Urinary bladder (tissue), 4 donors: ENCODE measurements around the gene SLC24A4. TPM values are rescaled to one million over a fixed set of nuclear protein-coding genes. Genes with fewer than 3 reads are reported as not detected.

Experiments used
- DNase-seq: peaks from one replicate; pipeline ENCODE4 v3.0.0-alpha.2; 2015; ENCODE audit errors: extremely low spot score
- H3K27ac ChIP-seq: one replicate; pipeline ENCODE4 v1.5.1; 2013; ENCODE audit warnings: low read depth, mild to moderate bottlenecking, moderate library complexity
- H3K36me3 ChIP-seq: one replicate; pipeline ENCODE4 v1.6.1; 2013; ENCODE audit warnings: mild to moderate bottlenecking, moderate library complexity; ENCODE audit not compliant: insufficient read depth
- H3K4me1 ChIP-seq: one replicate; pipeline ENCODE4 v1.6.1; 2013; ENCODE audit warnings: mild to moderate bottlenecking, moderate library complexity; ENCODE audit not compliant: insufficient read depth
- H3K4me3 ChIP-seq: one replicate; pipeline ENCODE4 v1.5.1; 2013; ENCODE audit warnings: low read depth, low read length
- WGBS: extraction: QIAGEN DNeasy Blood & Tissue Kit; methylation state at CpG from one replicate; pipeline ENCODE4 v1.1.7; 2013; 5-methylcytosine and 5-hydroxymethylcytosine counted together
- polyA plus RNA-seq: library from polyadenylated mRNA; stranded (reverse); fragments of 200-250 nt; gene quantifications from one replicate; pipeline ENCODE4 v1.2.3, GENCODE V29; 2013
- total RNA-seq: library from RNA; depleted of rRNA; stranded (reverse); fragments of >200 nt; gene quantifications from one replicate; pipeline ENCODE4 v1.2.3, GENCODE V29; 2014
- donor health status: healthy with polysubstance abuse.
- donor health status: healthy.

SLC24A4 gene
- total and polyA plus RNA-seq, 2 donors = 0.18 to 0.85 TPM

DNA sequence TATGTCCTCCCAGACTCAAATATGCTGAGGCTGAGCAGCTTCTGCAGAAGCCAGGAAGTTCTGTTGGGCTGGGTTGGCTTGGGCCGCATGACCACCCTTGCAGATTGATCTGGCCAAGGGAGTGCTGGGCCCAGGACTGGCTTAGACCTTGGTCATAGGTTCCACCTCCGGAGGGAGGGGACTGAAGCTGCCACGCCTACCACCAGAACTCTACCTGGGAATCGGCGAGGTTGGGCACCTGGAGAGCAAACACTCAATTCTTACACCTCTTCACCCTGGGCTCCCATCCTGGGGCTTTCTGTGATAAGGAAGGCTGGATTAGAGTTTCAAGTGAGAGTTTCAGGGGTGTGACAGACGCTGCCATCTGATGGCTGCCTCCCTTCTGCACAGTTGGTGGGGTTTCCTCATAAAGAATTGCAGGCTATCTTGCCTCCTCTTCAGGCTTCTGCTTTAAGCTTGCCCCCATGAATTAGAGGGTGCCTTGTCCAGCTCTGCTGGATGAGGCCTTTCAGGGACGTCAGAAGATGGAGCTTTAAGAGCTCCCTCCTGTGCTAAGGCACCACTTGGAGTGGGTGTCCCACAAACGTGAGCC is 5.8 kb downstream of the SLC24A4 start:
- DNase-seq = no peak
- 86% methylated on average over 8 of the region's 8 CpGs for WGBS
- Histone ChIP-seq H3K27ac (no peak overlapping the region), H3K4me3 (no peak overlapping the region), H3K4me1 (no peaks in the 10 kb centered on the region), H3K36me3 (no peaks in the 10 kb centered on the region)

DNA sequence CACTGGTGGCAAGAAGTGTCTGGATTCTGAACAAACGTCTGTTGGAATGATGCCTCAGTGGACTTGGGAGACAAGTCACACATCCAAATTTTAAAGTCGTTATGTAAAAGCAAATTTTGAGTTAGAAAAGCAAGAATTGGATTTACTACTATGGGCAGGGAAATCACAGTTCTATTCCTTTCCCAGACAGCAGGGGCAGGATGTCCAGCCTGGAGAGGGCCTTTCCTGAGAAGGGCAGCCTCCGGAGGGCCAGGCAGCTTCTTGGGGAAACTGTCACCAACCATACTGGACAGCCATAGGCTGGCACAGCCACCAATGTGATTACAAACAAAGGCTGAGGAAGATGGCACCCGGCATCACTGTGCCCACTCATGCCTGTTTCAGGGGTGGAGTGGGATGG is 11.1 kb downstream of the SLC24A4 start:
- WGBS = 85% methylated on average over 4 of the region's 4 CpGs
- H3K4me1 ChIP-seq = no peaks in the 10 kb centered on the region
- DNase-seq = no peak

DNA sequence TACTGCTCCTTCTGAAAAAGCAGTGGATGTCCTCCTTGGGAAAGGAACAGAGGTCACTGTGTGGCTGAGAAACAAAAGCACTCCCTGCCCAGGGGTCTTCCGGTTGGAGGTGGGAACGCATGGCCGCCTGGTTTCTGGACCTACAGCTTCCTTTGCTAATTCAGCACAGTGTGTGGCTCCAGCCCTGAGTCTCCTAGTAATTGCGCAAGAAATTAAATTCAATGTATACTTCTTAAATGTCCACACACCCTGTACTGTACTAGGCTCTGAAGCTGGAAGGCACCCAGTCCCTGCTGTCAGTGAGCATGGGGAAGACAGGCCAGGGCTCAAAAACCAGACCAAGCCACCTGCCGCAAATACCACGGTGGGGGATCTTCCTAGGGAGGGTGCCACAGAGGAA is 13.4 kb downstream of the SLC24A4 start:
- WGBS = 90% methylated on average over 6 of the region's 6 CpGs
- no peak overlapping the region for H3K4me3 ChIP-seq

More for the DNA sequence above, 11.1 kb downstream of the SLC24A4 start:
- Histone ChIP-seq H3K4me3 (no peak overlapping the region), H3K36me3 (no peaks in the 10 kb centered on the region), H3K27ac (no peak overlapping the region)

DNA sequence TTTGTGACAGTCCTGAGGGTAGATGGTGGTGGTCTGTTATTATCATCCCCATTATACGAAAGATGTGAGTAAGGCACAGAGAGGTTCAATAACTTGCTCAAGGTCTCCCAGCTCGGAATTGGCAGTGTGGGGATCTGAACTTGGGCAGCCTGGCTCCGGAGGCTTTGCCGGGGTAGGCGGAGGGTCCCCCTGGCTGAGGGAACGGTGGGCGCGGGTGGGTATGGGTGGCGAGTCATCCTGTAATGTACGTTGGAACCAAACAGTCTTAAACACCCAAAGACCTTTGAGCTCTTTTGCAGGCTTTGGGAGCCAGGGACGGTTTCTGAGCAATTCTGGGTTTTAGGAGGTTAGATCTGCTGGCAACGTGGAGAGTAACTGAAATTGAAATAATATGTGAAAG is 16.5 kb downstream of the SLC24A4 start:
- 91% methylated on average over 12 of the region's 12 CpGs for WGBS
- no peak overlapping the region for H3K27ac ChIP-seq
- DNase-seq = no peak
- no peak overlapping the region for H3K4me3 ChIP-seq
- no peaks in the 10 kb centered on the region for H3K4me1 ChIP-seq
- H3K36me3 ChIP-seq = no peaks in the 10 kb centered on the region

More for the DNA sequence above, 13.4 kb downstream of the SLC24A4 start:
- DNase-seq = no peak
- H3K27ac ChIP-seq = no peak overlapping the region
- no peaks in the 10 kb centered on the region for H3K36me3 ChIP-seq
- no peaks in the 10 kb centered on the region for H3K4me1 ChIP-seq

DNA sequence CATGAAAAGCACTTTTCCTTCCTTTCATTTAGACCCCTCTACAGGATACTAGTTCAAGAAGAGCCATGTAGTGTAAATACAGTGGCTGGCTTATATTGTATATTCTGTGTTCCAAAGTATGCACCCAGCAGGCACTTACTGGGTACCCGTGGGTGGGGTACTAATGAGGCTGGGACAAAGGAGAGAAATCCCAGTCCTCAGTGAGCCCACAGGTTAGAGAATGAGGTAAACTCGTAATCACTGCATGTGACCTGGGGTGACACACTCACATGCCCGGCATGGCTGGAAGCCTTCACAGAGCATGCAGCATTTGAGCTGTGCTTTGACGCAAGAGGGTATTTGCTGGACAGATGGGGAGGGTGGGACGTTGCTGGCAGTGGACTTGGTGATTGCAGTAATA is 17.1 kb downstream of the SLC24A4 start:
- Histone ChIP-seq H3K4me3 (no peak overlapping the region), H3K27ac (no peak overlapping the region), H3K36me3 (no peaks in the 10 kb centered on the region), H3K4me1 (no peaks in the 10 kb centered on the region)
- no peak for DNase-seq
- 69% methylated on average over 5 of the region's 5 CpGs for WGBS

DNA sequence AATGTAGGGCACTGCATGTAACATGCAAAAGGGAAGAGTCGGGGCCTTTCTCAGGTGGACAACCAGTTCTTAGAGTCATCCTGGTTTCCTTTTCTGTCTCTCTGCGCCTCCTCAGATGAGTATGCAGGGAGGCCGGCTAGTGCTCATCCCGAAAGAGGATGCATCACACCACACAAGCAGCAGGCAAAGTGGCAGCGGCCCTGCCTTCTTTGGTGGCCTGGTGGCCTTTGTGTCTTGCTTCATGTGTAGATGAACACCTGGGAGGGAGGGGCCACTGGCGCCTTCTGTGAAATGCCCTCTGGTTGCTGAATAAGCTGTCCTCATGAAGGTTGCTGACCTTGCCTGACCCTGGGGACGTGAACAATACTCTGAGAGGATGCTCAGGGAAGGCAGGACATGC is 18.0 kb downstream of the SLC24A4 start:
- no peak overlapping the region for H3K27ac ChIP-seq
- H3K4me1 ChIP-seq = no peaks in the 10 kb centered on the region
- DNase-seq = no peak
- H3K36me3 ChIP-seq = no peaks in the 10 kb centered on the region
- H3K4me3 ChIP-seq = no peak overlapping the region
- 74% methylated on average over 7 of the region's 7 CpGs for WGBS

DNA sequence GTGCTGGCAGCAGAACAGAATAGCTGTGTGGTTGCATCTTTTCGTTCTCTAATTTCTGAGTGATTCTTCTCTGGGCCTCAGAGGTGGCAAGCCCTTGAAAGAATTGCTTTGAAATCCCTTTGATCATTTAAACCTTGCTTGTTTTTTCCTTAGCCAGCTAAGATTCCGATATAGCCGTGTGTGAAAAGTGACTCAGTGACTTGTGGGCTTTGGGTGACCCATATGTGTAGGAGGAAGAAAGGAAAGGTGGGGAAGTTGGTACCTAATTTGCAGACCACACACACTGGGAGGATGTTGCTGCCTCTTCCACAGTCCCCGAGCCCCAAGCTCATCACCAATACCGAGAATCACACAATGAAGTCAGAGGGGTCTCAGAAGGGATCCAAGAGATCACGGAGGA is 18.8 kb downstream of the SLC24A4 start:
- no peaks in the 10 kb centered on the region for H3K36me3 ChIP-seq
- H3K27ac ChIP-seq = no peak overlapping the region
- WGBS = 92% methylated on average over 6 of the region's 6 CpGs
- DNase-seq = no peak
- H3K4me1 ChIP-seq = no peaks in the 10 kb centered on the region
- H3K4me3 ChIP-seq = no peak overlapping the region

DNA sequence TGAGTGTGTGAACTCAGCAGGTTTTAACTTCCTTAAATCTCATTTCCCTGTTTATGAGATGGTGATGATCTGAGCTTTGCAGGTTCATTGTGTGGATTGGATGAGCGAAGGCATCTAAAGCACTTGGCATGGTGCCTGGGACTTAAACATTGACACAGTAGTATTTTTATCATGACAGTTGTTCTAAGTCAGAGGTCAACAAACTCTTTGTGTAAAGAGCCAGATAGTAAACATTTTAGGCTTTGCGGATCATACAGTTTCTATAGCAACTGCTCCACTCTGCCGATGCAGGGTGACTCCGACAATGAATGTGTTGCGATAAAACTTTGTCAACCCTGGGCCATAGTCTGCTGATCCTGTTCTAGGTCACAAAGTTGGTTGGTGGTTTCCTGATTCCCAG is 25.2 kb downstream of the SLC24A4 start:
- Histone ChIP-seq H3K4me3 (no peak overlapping the region), H3K27ac (no peak overlapping the region), H3K36me3 (no peaks in the 10 kb centered on the region), H3K4me1 (no peaks in the 10 kb centered on the region)
- peak; percentile 73 for DNase-seq
- 24% methylated on average over 5 of the region's 5 CpGs for WGBS

DNA sequence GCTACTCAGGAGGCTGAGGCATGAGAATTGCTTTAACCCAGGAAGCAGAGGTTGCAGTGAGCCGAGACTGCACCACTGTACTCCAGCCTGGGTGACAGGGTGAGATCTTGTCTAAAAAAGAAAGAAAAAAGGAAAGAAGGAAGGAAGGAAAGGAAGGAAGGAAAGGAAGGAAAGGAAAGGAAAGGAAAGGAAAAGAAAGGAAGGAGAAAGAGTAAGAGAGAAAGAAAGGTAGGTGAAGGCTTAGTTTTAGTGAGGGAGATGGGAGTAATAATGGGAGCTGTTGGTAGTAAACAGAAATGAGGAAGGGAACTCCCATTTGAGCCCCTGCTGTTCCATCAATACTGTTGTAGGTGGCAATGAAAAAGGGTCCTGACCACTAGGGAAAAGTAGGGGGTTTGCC is 28.8 kb downstream of the SLC24A4 start:
- H3K36me3 ChIP-seq = no peaks in the 10 kb centered on the region
- H3K4me1 ChIP-seq = no peaks in the 10 kb centered on the region
- no peak overlapping the region for H3K27ac ChIP-seq
- no peak for DNase-seq
- H3K4me3 ChIP-seq = no peak overlapping the region
- WGBS = 86% methylated on average over 1 of the region's 1 CpG

DNA sequence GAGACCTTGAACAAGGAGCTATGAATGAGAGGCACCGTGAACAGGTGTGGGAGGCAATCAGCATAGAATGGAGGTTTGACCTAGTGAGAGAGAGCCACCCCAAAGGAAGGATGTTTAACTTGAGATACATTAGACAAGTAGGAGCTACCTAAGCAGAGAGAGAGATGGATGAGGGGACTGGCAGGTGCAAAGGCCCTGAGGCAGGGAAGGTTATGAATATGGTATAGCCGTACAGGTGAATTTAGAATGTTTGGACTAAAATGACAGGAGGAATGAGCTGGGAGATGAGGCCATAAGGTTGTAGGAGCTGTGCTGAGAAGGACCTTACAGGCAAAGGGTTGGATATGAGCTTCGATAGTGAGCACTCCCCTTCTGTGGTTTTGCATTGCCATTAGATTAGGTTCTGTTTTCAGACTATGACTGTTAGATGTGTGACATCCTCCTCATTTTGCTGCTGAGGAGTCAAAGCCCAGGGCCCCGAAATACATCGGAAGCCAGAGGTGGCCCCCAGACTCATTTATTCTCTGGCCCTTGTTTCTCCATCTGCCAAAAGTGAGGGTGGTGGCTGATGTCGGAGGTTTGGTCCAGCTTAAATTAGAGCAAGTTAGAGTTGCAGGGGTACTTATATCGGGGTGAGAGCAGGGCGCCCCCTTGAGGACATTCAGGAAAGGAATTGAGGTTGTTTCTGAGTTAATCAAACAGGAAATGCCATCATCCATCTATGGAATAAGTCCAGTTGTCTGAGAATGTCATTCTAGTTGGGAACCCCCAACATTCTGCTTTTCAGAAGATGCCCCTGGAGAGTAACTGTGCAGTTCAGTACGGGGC is 29.4 kb downstream of the SLC24A4 start:
- H3K27ac ChIP-seq = no peak overlapping the region
- WGBS = 54% methylated on average over 9 of the region's 9 CpGs
- no peaks in the 10 kb centered on the region for H3K36me3 ChIP-seq
- no peak for DNase-seq
- H3K4me3 ChIP-seq = no peak overlapping the region
- no peaks in the 10 kb centered on the region for H3K4me1 ChIP-seq

DNA sequence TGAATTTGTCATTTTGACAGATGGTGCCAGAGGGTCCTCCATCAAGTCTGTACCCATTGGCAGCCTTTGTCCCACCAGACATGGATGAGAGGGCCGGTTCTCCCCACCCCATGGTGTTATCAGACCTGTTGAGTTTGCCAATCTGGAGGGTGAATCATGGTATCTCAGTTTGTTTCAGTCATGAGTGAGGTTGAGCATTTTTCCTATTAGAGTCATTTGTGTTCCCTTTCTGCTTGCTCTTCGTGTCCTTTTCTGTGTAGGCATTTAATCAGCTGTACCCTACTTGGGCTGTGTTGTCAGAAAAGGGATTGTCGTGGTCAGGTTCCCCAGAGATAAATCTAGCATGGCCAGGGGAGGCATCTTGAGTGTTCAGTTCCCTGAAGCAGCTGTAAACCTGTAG is 30.5 kb downstream of the SLC24A4 start:
- no peak for DNase-seq
- H3K27ac ChIP-seq = no peak overlapping the region
- 76% methylated on average over 3 of the region's 3 CpGs for whole genome bisulfite sequencing
- H3K4me3 ChIP-seq = no peak overlapping the region
- H3K36me3 ChIP-seq = no peaks in the 10 kb centered on the region
- no peaks in the 10 kb centered on the region for H3K4me1 ChIP-seq

DNA sequence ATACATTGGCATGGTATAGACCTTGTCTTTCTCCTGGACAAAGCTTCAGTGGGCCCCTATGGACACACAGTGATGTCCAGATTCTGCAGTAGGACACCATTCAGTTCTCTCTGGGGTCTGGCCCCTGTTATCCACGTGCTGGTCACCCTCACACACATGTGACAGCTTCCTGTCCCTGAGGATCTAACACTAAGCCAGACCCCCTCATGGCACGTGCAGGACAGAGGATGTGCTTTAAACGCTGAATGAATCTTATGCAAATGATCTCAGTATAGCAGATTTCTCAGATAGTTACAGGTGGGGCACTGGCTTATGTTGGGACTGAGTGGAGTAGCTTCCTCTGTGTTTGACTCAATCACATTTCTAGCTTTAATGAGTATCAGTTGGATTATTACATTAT is 33.7 kb downstream of the SLC24A4 start:
- H3K4me1 ChIP-seq = no peaks in the 10 kb centered on the region
- H3K27ac ChIP-seq = no peak overlapping the region
- WGBS = 28% methylated on average over 3 of the region's 3 CpGs
- no peak for DNase-seq
- no peak overlapping the region for H3K4me3 ChIP-seq
- no peaks in the 10 kb centered on the region for H3K36me3 ChIP-seq

DNA sequence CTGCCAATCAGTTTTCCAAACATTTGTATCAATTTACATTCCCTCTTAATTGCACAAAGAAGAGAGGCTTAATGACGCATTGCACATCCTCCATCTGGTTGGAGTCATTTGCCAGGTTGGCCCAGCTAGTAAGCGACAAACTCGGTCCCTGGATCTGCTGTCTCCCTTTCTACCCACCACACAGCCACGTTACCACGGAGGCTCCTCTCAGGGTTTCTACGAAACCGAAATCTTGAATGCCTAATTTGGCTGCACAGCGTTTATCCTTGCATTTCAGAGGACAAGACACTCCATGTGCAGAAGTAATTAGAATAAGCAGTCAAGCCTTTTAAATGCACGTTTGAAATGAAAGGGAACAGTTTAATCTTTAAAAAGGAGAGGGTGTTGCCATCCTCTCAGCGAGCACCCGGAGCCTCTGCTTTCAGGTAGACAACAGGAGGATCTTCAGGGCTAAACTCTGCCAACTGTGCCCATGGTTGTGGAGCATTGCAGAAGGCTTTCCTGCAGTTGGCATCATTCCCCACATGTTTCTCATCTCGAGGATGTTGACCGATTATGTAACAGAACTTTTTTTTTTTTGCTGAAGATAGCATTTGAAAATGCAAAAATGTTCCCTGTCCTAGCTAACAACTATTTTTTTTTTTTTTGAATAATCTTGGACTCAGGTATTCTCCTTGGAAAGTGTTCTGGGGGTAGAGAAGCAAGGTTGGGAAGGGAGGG is 37.8 kb downstream of the SLC24A4 start:
- 68% methylated on average over 13 of the region's 13 CpGs for WGBS

DNA sequence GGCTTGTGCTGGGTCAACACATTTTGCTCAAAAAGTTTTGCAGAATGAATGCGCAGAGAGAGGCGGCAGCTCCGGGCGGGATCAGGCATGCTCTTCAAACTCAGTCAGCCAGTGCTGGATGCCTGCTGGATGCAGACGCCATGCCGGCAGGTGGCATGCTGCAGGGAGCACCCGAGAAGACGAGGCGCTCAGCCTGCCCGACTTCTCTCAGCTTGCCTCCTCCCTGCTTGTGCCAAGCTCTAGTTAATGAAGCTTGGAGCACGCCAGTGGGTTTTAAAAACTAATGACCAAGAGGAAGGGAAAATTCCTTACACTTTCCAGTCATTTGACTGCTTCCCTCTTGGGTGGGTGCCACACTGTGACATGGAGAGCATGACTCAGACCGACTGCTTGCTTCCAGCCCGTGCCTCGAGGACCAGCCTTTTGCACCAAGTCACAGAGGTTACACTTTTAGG is 39.8 kb downstream of the SLC24A4 start:
- Histone ChIP-seq H3K4me3 (no peak overlapping the region), H3K36me3 (no peaks in the 10 kb centered on the region), H3K4me1 (no peaks in the 10 kb centered on the region), H3K27ac (no peak overlapping the region)
- no peak for DNase-seq
- 78% methylated on average over 14 of the region's 14 CpGs for WGBS

More for the DNA sequence above, 37.8 kb downstream of the SLC24A4 start:
- H3K36me3 ChIP-seq = no peaks in the 10 kb centered on the region
- H3K4me1 ChIP-seq = no peaks in the 10 kb centered on the region
- H3K4me3 ChIP-seq = no peak overlapping the region
- H3K27ac ChIP-seq = no peak overlapping the region
- no peak for DNase-seq
